ENCODE results near the gene TCF7L1. TPM values are rescaled to one million over a fixed set of nuclear protein-coding genes. Genes with fewer than 3 reads are reported as not detected.

The TCF7L1 gene
- total and polyA plus RNA-seq, 2 donors (not counting 3 experiments of a cell fraction or from before 2014, with no cell fraction given): 9.6 to 17.4 TPM

DNA sequence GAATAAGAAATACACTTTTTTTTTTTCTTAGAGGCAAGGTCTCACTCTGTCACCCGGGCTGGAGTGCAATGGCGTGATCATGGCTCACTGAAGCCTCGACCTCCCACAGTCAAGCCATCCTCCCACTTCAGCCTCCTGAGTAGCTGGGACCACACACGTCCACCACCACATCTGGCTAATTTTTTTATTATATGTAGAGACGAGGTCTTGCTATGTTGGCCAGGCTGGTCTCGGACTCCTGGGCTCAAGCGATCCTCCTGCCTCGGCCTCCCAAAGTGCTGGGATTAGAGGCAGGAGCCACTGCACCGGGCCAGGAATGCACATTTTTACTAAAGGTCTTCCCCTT, 192.2 kb downstream of the TCF7L1 start:
- H3K4me1 ChIP-seq (ENCODE audit: control insufficient read depth, extremely low read depth, insufficient read depth, low read length): peaks cover 29% of the 10 kb centered on the region
- H4K20me1 ChIP-seq (replicated peaks; ENCODE audit: control insufficient read depth, extremely low read depth, insufficient read depth, low read length): peaks cover 9% of the 10 kb centered on the region
- H3K36me3 ChIP-seq (ENCODE audit: control insufficient read depth in 2 of 2, extremely low read depth in 1 of 2, insufficient read depth in 2 of 2, low read length in 2 of 2): peaks cover 18 to 26% of the 10 kb centered on the region in 2 experiments
- TF ChIP-seq EZH2 (IDR thresholded peaks at IDR 0.05; ENCODE audit: borderline replicate concordance, low read depth, low read length, severe bottlenecking) (no peak), JUN (IDR thresholded peaks at IDR 0.05; ENCODE audit: borderline replicate concordance, insufficient read depth, insufficient read length, low read depth) (no peak), MYC (IDR thresholded peaks at IDR 0.05; ENCODE audit: low read depth, low read length) (no peak), CTCF (IDR thresholded peaks at IDR 0.05; ENCODE audit: extremely low read depth in 1 of 2, insufficient read depth in 1 of 2, low read depth in 1 of 2, low read length in 2 of 2) (no peak), POLR2AphosphoS5 (IDR thresholded peaks at IDR 0.05; ENCODE audit: insufficient read depth, low read depth, low read length) (no peak)
- TF ChIP-seq, protein P1, sequence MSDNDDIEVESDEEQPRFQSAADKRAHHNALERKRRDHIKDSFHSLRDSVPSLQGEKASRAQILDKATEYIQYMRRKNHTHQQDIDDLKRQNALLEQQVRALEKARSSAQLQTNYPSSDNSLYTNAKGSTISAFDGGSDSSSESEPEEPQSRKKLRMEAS (IDR thresholded peaks at IDR 0.05; ENCODE audit: insufficient read depth, insufficient read length): no peak
- BruUV-seq (replicated peaks): no TSS peak
- H3K4me3 ChIP-seq (replicated peaks in 1 of 3; ENCODE audit: insufficient read depth in 1 of 3, low read depth in 1 of 3, low read length in 3 of 3): peak overlapping the region; percentile 26 to 82 (median 80)
- no peaks in the 10 kb centered on the region for H3K9me3 ChIP-seq (replicated peaks; ENCODE audit: control insufficient read depth, insufficient read depth, low read length)
- CTCF ChIA-PET: interaction anchor here (1.4 to 1.7 kb wide), 3 partner anchors 11 to 227 kb away, joined by 3 to 5 read pairs (median 3); no protein-coding TSS in a partner anchor
- POLR2A ChIA-PET: interaction anchor here (1.2 kb wide), 1 partner anchor 21 kb away, joined by 3 read pairs; no protein-coding TSS in a partner anchor
- FAIRE-seq: no peak
- dilution Hi-C loops (cut with MboI; ENCODE audit: extremely low pct_ligation_motif_present, low sequenced_read_pairs): no loop called here
- H3K27me3 ChIP-seq (ENCODE audit: control insufficient read depth in 2 of 2, insufficient read depth in 2 of 2, low read length in 2 of 2): no peaks in the 10 kb centered on the region
- H2AFZ ChIP-seq (ENCODE audit: low read depth, low read length): no peak overlapping the region
- H3K4me2 ChIP-seq (ENCODE audit: insufficient read depth, low read length): peak overlapping the region; percentile 99
- H3K9me1 ChIP-seq (replicated peaks; ENCODE audit: control insufficient read depth, extremely low read depth, insufficient read depth, low read length): no peaks in the 10 kb centered on the region
- H3K27ac ChIP-seq (ENCODE audit: insufficient read depth, low read depth, low read length): no peak overlapping the region
- peaks cover 70% of the 10 kb centered on the region for H3K79me2 ChIP-seq (ENCODE audit: control insufficient read depth, insufficient read depth, low read length)
- intact Hi-C loops (cut with micrococcal nuclease): loop anchor here (5.0 kb wide), 1 partner anchor 212 kb away; the partner anchor contains the start of gene MAT2A
- no peak for DNase-seq (ENCODE audit: low read depth, low spot score)
- H3K9ac ChIP-seq (replicated peaks; ENCODE audit: extremely low read depth, insufficient read depth, low read length): peak overlapping the region; percentile 6

All from endothelial cell of umbilical vein (primary cell).